Activated T-cell treated with anti-CD3 and anti-CD28 coated beads for 24 hours (primary cell): ENCODE measurements around the gene RETREG1.
"Not testable (repeated sequence)": the region's sequence is repeated elsewhere in the genome, so short reads cannot be mapped to it uniquely, and the experiment has no call there.

Source experiments
- DNase-seq: peaks from one replicate; pipeline ENCODE4 v3.0.0-alpha.2; 2020; ENCODE audit warnings: low read depth

The RETREG1 gene

GRCh38 chr5:16453609-16454008 lies 163.2 kb downstream of the RETREG1 start:
- no peak for DNase-seq

GRCh38 chr5:16450163-16450562 lies 166.6 kb downstream of the RETREG1 start:
- DNase-seq, result no peak

- no peak for DNase-seq
Measured at GRCh38 chr5:16446993-16447392, 169.8 kb downstream of the RETREG1 start.

GRCh38 chr5:16437977-16438376 lies 178.8 kb downstream of the RETREG1 start:
- DNase-seq, result no peak

GRCh38 chr5:16436065-16436682 lies 180.6 kb downstream of the RETREG1 start:
- DNase-seq, result not testable (repeated sequence)

GRCh38 chr5:16431490-16431889 lies 185.3 kb downstream of the RETREG1 start:
- DNase-seq, result no peak

- no peak for DNase-seq
Measured at GRCh38 chr5:16430349-16431089, 186.3 kb downstream of the RETREG1 start.

GRCh38 chr5:16428359-16428758 lies 188.4 kb downstream of the RETREG1 start:
- no peak for DNase-seq

- DNase-seq, result no peak
Measured at GRCh38 chr5:16427587-16427986, 189.2 kb downstream of the RETREG1 start.
